ENCODE data around the gene POLR2B. TPM values are rescaled to one million over a fixed set of nuclear protein-coding genes. Genes with fewer than 3 reads are reported as not detected.

POLR2B gene
- total RNA-seq, 2 experiments from 2014 or later = 106 to 144 TPM

- CTCF ChIA-PET (ENCODE audit: unreplicated experiment) = no interaction called here
- POLR2A ChIA-PET = no interaction called here
These were observed 89.7 kb downstream of the POLR2B start for GRCh38 chr4:57068237-57068981.

GRCh38 chr4:57070461-57070860 is 91.8 kb downstream of the POLR2B start:
- H3K79me2 ChIP-seq (ENCODE audit: insufficient read depth, low read depth, low read length) = no peaks in the 10 kb centered on the region
- ChIA-PET POLR2A (no interaction called here), CTCF (ENCODE audit: unreplicated experiment) (no interaction called here)
- no peak overlapping the region for H2AFZ ChIP-seq (ENCODE audit: low read length)
- H3K9me2 ChIP-seq (ENCODE audit: insufficient read depth, low read length) = no peaks in the 10 kb centered on the region
- no peaks in the 10 kb centered on the region for H3K36me3 ChIP-seq (ENCODE audit: insufficient read depth, low read length)
- no peaks in the 10 kb centered on the region for H3K9me3 ChIP-seq (ENCODE audit: low read length)
- no TSS peak for BruUV-seq (replicated peaks)
- no peak overlapping the region for H3K4me3 ChIP-seq (ENCODE audit: low read depth, low read length, poor library complexity, severe bottlenecking)
- H3K4me1 ChIP-seq (ENCODE audit: insufficient read depth, low read length, poor library complexity, severe bottlenecking) = no peaks in the 10 kb centered on the region
- no peak overlapping the region for H3K4me2 ChIP-seq (ENCODE audit: low read length)
- intact Hi-C loops (cut with micrococcal nuclease; ENCODE audit: unreplicated experiment) = no loop called here
- TF ChIP-seq CTCF (conservative IDR thresholded peaks at IDR 0.05; ENCODE audit: low read length) (no peak), EZH2phosphoT487 (IDR thresholded peaks at IDR 0.05; ENCODE audit: borderline replicate concordance, low read depth, low read length) (no peak)
- no peak overlapping the region for H3K27ac ChIP-seq (ENCODE audit: low read depth, low read length, poor library complexity, severe bottlenecking)
- H4K20me1 ChIP-seq (ENCODE audit: insufficient read depth, low read length) = no peaks in the 10 kb centered on the region
- no peak for DNase-seq (ENCODE audit: low spot score)

More at GRCh38 chr4:57068237-57068981, 89.7 kb downstream of the POLR2B start:
- Histone ChIP-seq H3K9me2 (ENCODE audit: insufficient read depth, low read length) (no peaks in the 10 kb centered on the region), H2AFZ (ENCODE audit: low read length) (no peak overlapping the region), H3K36me3 (ENCODE audit: insufficient read depth, low read length) (no peaks in the 10 kb centered on the region), H3K27ac (ENCODE audit: low read depth, low read length, poor library complexity, severe bottlenecking) (no peak overlapping the region), H3K79me2 (ENCODE audit: insufficient read depth, low read depth, low read length) (no peaks in the 10 kb centered on the region), H3K4me1 (ENCODE audit: insufficient read depth, low read length, poor library complexity, severe bottlenecking) (no peaks in the 10 kb centered on the region), H4K20me1 (ENCODE audit: insufficient read depth, low read length) (no peaks in the 10 kb centered on the region), H3K9me3 (ENCODE audit: low read length) (no peaks in the 10 kb centered on the region), H3K4me2 (ENCODE audit: low read length) (no peak overlapping the region), H3K4me3 (ENCODE audit: low read depth, low read length, poor library complexity, severe bottlenecking) (no peak overlapping the region)
- TF ChIP-seq CTCF (conservative IDR thresholded peaks at IDR 0.05; ENCODE audit: low read length) = no peak
- TF ChIP-seq EZH2phosphoT487 (IDR thresholded peaks at IDR 0.05; ENCODE audit: borderline replicate concordance, low read depth, low read length) = no peak
- intact Hi-C loops (cut with micrococcal nuclease; ENCODE audit: unreplicated experiment) = no loop called here
- no peak for DNase-seq (ENCODE audit: low spot score)
- BruUV-seq (replicated peaks) = no TSS peak

- no peaks in the 10 kb centered on the region for H3K4me1 ChIP-seq (ENCODE audit: insufficient read depth, low read length, poor library complexity, severe bottlenecking)
- H3K9me2 ChIP-seq (ENCODE audit: insufficient read depth, low read length) = no peaks in the 10 kb centered on the region
- no peak overlapping the region for H3K4me3 ChIP-seq (ENCODE audit: low read depth, low read length, poor library complexity, severe bottlenecking)
- ChIA-PET POLR2A (no interaction called here), CTCF (ENCODE audit: unreplicated experiment) (no interaction called here)
- H2AFZ ChIP-seq (ENCODE audit: low read length) = no peak overlapping the region
- H4K20me1 ChIP-seq (ENCODE audit: insufficient read depth, low read length) = no peaks in the 10 kb centered on the region
- no peaks in the 10 kb centered on the region for H3K79me2 ChIP-seq (ENCODE audit: insufficient read depth, low read depth, low read length)
- no peaks in the 10 kb centered on the region for H3K9me3 ChIP-seq (ENCODE audit: low read length)
- H3K27ac ChIP-seq (ENCODE audit: low read depth, low read length, poor library complexity, severe bottlenecking) = no peak overlapping the region
- intact Hi-C loops (cut with micrococcal nuclease; ENCODE audit: unreplicated experiment) = no loop called here
- no peak for DNase-seq (ENCODE audit: low spot score)
- no peak for TF ChIP-seq CTCF (conservative IDR thresholded peaks at IDR 0.05; ENCODE audit: low read length)
- no peak for TF ChIP-seq EZH2phosphoT487 (IDR thresholded peaks at IDR 0.05; ENCODE audit: borderline replicate concordance, low read depth, low read length)
- H3K4me2 ChIP-seq (ENCODE audit: low read length) = no peak overlapping the region
- H3K36me3 ChIP-seq (ENCODE audit: insufficient read depth, low read length) = no peaks in the 10 kb centered on the region
- no TSS peak for BruUV-seq (replicated peaks)
These were observed 92.6 kb downstream of the POLR2B start for GRCh38 chr4:57071326-57071725.

Data from OCI-LY7 (cell line).